GM21786 (cell line): ENCODE measurements around the gene ACTN3.
"Not testable (repeated sequence)": the region's sequence is repeated elsewhere in the genome, so short reads cannot be mapped to it uniquely, and the experiment has no call there.

Experiments
- ATAC-seq: cut with Tn5 transposase; IDR thresholded peaks from one replicate; pipeline ENCODE4 v1.9.1; 2021; ENCODE audit not compliant: unreplicated experiment

The ACTN3 gene

GRCh38 chr11:66562907-66563583, 16.3 kb downstream of the ACTN3 start:
- no peak for ATAC-seq

GRCh38 chr11:66563832-66564231, 17.1 kb downstream of the ACTN3 start:
- no peak for ATAC-seq

- ATAC-seq: no peak
Measured at GRCh38 chr11:66564538-66564937, 17.8 kb downstream of the ACTN3 start.

- no peak for ATAC-seq
Measured at GRCh38 chr11:66564984-66565383, 18.3 kb downstream of the ACTN3 start.

- no peak for ATAC-seq
Measured at GRCh38 chr11:66566221-66566620, 19.5 kb downstream of the ACTN3 start.

GRCh38 chr11:66567787-66568123, 21.1 kb downstream of the ACTN3 start:
- no peak for ATAC-seq

- no peak for ATAC-seq
Measured at GRCh38 chr11:66568124-66568916, 21.6 kb downstream of the ACTN3 start, which contains the start of gene CTSF. Gene CTSF, minus strand, starts transcription at chr11:66568606. Its CDS starts 120 bp downstream, at chr11:66568486.

- ATAC-seq: no peak
Measured at GRCh38 chr11:66569076-66569475, 22.4 kb downstream of the ACTN3 start.

- no peak for ATAC-seq
Measured at GRCh38 chr11:66570079-66570849, 23.6 kb downstream of the ACTN3 start.

GRCh38 chr11:66570850-66571180, 24.1 kb downstream of the ACTN3 start:
- no peak for ATAC-seq

GRCh38 chr11:66579017-66579606, 32.4 kb downstream of the ACTN3 start:
- ATAC-seq: no peak

- no peak for ATAC-seq
Measured at GRCh38 chr11:66580803-66581202, 34.1 kb downstream of the ACTN3 start.

GRCh38 chr11:66581261-66581660, 34.6 kb downstream of the ACTN3 start:
- no peak for ATAC-seq

- ATAC-seq: not testable (repeated sequence)
Measured at GRCh38 chr11:66582565-66583147, 36.0 kb downstream of the ACTN3 start.

- ATAC-seq: not testable (repeated sequence)
Measured at GRCh38 chr11:66585447-66585846, 38.7 kb downstream of the ACTN3 start.

GRCh38 chr11:66586136-66586535, 39.4 kb downstream of the ACTN3 start:
- no peak for ATAC-seq

GRCh38 chr11:66589315-66589714, 42.6 kb downstream of the ACTN3 start:
- ATAC-seq: not testable (repeated sequence)

- no peak for ATAC-seq
Measured at GRCh38 chr11:66589996-66590675, 43.4 kb downstream of the ACTN3 start.

GRCh38 chr11:66591175-66591574, 44.5 kb downstream of the ACTN3 start:
- no peak for ATAC-seq
